Hepatocyte (in vitro differentiated cells): Measurements from ENCODE around the gene SBNO1.
"Not testable (repeated sequence)": the region's sequence is repeated elsewhere in the genome, so short reads cannot be mapped to it uniquely, and the experiment has no call there.

Source experiments
- EZH2 ChIP-seq: fragments of 200-600 bp; sonication (generic); IDR thresholded peaks from 2 replicates; pipeline ENCODE4 v1.6.1; 2016; ENCODE audit warnings: antibody characterized with exemption, mild to moderate bottlenecking, borderline replicate concordance
- EZH2phosphoT487 ChIP-seq: fragments of 200-600 bp; sonication (generic); IDR thresholded peaks from one replicate; pipeline ENCODE4 v1.6.1; 2018; ENCODE audit warnings: antibody characterized with exemption, mild to moderate bottlenecking, low read depth, moderate library complexity; ENCODE audit not compliant: unreplicated experiment, severe bottlenecking

DNA sequence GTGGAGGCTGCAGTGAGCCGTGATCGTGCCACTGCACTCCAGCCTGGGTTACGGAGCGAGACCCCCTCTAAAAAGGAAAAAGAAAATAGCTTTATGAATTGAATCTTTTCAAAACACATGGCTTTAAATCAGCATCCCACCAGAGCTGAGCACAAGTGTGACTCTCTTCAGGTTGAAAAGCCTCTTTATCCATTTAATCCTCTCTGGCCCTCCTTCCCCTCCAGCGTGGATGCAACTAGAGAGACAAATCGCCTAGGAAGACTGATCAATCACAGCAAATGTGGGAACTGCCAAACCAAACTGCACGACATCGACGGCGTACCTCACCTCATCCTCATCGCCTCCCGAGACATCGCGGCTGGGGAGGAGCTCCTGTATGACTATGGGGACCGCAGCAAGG is 42.6 kb upstream of the SBNO1 start:
- TF ChIP-seq EZH2phosphoT487, EZH2: not testable (repeated sequence)
